Measurements from ENCODE around the gene PIEZO2.
"Not testable (repeated sequence)": the region's sequence is repeated elsewhere in the genome, so short reads cannot be mapped to it uniquely, and the experiment has no call there.

PIEZO2 gene

DNA sequence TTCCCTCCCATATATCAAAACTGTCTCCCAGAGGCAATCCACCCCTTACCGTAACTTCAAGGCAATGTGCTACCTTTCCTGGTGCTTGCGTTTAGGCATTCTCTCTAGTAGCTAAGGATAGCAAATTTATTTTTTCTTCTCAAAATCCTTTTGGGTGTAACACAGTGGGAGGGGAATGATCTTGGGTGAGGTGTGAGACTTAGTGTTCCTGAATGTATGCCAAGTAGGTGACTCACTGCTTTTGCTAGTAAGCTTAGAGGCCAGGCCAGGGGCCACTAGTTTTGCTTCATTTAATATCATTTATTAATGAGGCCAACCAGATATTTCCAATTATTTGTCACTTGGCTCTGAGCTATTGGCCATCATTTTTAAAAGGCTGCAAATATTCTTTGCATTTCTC is 488.1 kb downstream of the PIEZO2 start:
- no peaks in the 10 kb centered on the region for H3K27me3 ChIP-seq (ENCODE audit: control insufficient read depth, insufficient read depth, low read length)
- H3K4me3 ChIP-seq (ENCODE audit: low read length) = no peak overlapping the region
- no peaks in the 10 kb centered on the region for H3K9me3 ChIP-seq (ENCODE audit: control insufficient read depth, insufficient read depth, low read length)
- no peak overlapping the region for H3K27ac ChIP-seq (ENCODE audit: low read length)
- no peaks in the 10 kb centered on the region for H3K36me3 ChIP-seq (ENCODE audit: control insufficient read depth, insufficient read depth, low read length)
- no CpG with 5 or more reads among the region's 2 CpGs for WGBS (ENCODE audit: insufficient coverage, insufficient read length)
- no peak for DNase-seq (ENCODE audit: low read depth, low spot score)
- H3K4me1 ChIP-seq (ENCODE audit: control insufficient read depth, insufficient read depth, low read length) = no peaks in the 10 kb centered on the region; the same call in 1 of the 2 replicates

GRCh38 chr18:10660179-10660884 is 489.0 kb downstream of the PIEZO2 start:
- H3K27ac ChIP-seq (ENCODE audit: low read length) = no peak overlapping the region
- no peaks in the 10 kb centered on the region for H3K36me3 ChIP-seq (ENCODE audit: control insufficient read depth, insufficient read depth, low read length)
- no CpG with 5 or more reads among the region's 13 CpGs for WGBS (ENCODE audit: insufficient coverage, insufficient read length)
- no peaks in the 10 kb centered on the region for H3K4me1 ChIP-seq (ENCODE audit: control insufficient read depth, insufficient read depth, low read length)
- H3K9me3 ChIP-seq (ENCODE audit: control insufficient read depth, insufficient read depth, low read length) = no peaks in the 10 kb centered on the region
- no peaks in the 10 kb centered on the region for H3K27me3 ChIP-seq (ENCODE audit: control insufficient read depth, insufficient read depth, low read length)
- no peak overlapping the region for H3K4me3 ChIP-seq (ENCODE audit: low read length)
- no peak for DNase-seq (ENCODE audit: low read depth, low spot score)

DNA sequence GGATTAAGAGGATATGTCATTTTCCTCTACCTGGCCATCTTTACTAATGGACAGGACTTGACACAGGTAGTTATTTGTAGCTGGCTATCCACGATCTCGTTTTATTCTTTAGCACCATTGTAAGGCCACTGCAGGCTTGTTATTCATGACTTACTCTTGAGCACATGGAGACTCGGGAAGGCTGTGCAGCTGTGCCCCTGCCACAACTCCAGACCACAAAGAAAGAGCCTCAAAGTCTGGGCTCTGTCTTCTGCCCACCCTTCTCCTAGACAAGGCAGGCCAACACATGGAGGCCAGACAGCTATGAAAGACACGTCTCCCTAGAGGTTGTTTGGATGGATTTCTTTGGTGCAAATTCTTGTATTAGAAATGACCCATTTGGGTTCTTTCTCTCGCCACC is 489.8 kb downstream of the PIEZO2 start:
- Histone ChIP-seq H3K36me3 (ENCODE audit: control insufficient read depth, insufficient read depth, low read length) (no peaks in the 10 kb centered on the region), H3K4me3 (ENCODE audit: low read length) (no peak overlapping the region), H3K27me3 (ENCODE audit: control insufficient read depth, insufficient read depth, low read length) (no peaks in the 10 kb centered on the region), H3K27ac (ENCODE audit: low read length) (no peak overlapping the region), H3K4me1 (ENCODE audit: control insufficient read depth, insufficient read depth, low read length) (no peaks in the 10 kb centered on the region), H3K9me3 (ENCODE audit: control insufficient read depth, insufficient read depth, low read length) (no peaks in the 10 kb centered on the region)
- no CpG with 5 or more reads among the region's 5 CpGs for WGBS (ENCODE audit: insufficient coverage, insufficient read length)
- DNase-seq (ENCODE audit: low read depth, low spot score) = no peak

DNA sequence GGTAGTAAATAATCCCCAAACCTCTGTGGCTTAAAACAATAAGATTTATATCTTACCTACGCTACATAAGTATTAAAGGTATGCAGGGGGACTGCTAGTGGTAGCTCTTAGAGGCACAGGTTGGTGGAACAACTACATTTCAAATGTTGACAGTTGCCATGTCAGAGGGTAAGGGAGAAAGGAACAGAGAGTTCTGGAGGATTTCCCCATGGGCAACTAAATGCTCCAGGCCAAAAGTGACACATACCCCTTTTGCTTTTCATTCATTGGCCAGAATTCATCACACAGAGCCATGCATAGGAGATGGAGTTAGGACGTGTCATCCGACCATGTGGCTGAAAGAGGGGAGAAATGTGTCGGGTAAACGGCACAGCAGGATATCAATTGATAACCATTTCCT is 490.4 kb downstream of the PIEZO2 start:
- Histone ChIP-seq H3K27ac (ENCODE audit: low read length) (no peak overlapping the region), H3K36me3 (ENCODE audit: control insufficient read depth, insufficient read depth, low read length) (no peaks in the 10 kb centered on the region), H3K4me1 (ENCODE audit: control insufficient read depth, insufficient read depth, low read length) (no peaks in the 10 kb centered on the region), H3K9me3 (ENCODE audit: control insufficient read depth, insufficient read depth, low read length) (no peaks in the 10 kb centered on the region), H3K4me3 (ENCODE audit: low read length) (no peak overlapping the region), H3K27me3 (ENCODE audit: control insufficient read depth, insufficient read depth, low read length) (no peaks in the 10 kb centered on the region)
- WGBS (ENCODE audit: insufficient coverage, insufficient read length) = no CpG with 5 or more reads among the region's 5 CpGs
- DNase-seq (ENCODE audit: low read depth, low spot score) = no peak

DNA sequence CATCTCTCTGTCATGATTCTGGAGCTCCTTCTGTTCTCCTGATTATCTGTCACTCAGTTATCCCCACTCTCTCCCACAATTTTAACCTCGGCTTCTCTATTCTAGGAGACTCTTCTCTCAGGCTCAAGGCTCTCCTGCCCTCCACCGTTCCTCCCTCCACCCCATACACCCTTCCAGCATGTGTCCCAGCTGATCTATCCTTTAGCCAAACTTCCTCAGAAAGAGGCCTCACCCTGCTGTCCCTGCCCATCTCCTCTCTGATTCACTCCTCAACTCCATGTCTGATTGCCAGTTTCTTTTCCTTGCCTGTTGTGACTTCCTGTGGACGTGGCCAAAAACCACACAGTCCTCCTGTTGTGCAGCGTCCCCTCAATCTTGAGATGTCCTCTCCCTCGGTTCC is 505.4 kb downstream of the PIEZO2 start:
- not testable (repeated sequence) for H3K4me3 ChIP-seq (ENCODE audit: low read length); H3K4me1 ChIP-seq (ENCODE audit: control insufficient read depth, insufficient read depth, low read length); H3K36me3 ChIP-seq (ENCODE audit: control insufficient read depth, insufficient read depth, low read length); DNase-seq (ENCODE audit: low read depth, low spot score); H3K27ac ChIP-seq (ENCODE audit: low read length); H3K27me3 ChIP-seq (ENCODE audit: control insufficient read depth, insufficient read depth, low read length); H3K9me3 ChIP-seq (ENCODE audit: control insufficient read depth, insufficient read depth, low read length)
- no CpG with 5 or more reads among the region's 5 CpGs for WGBS (ENCODE audit: insufficient coverage, insufficient read length)

- WGBS (ENCODE audit: insufficient coverage, insufficient read length) = no CpG with 5 or more reads among the region's 5 CpGs
- not testable (repeated sequence) for H3K4me3 ChIP-seq (ENCODE audit: low read length); DNase-seq (ENCODE audit: low read depth, low spot score)
Observed at GRCh38 chr18:10642915-10643524, 506.3 kb downstream of the PIEZO2 start.

GRCh38 chr18:10638539-10638885 is 510.9 kb downstream of the PIEZO2 start:
- not testable (repeated sequence) for H3K4me3 ChIP-seq (ENCODE audit: low read length); H3K36me3 ChIP-seq (ENCODE audit: control insufficient read depth, insufficient read depth, low read length); H3K27me3 ChIP-seq (ENCODE audit: control insufficient read depth, insufficient read depth, low read length); DNase-seq (ENCODE audit: low read depth, low spot score); H3K4me1 ChIP-seq (ENCODE audit: control insufficient read depth, insufficient read depth, low read length); H3K27ac ChIP-seq (ENCODE audit: low read length); H3K9me3 ChIP-seq (ENCODE audit: control insufficient read depth, insufficient read depth, low read length)
- no CpG with 5 or more reads among the region's 6 CpGs for WGBS (ENCODE audit: insufficient coverage, insufficient read length)

More at GRCh38 chr18:10642915-10643524, 506.3 kb downstream of the PIEZO2 start:
- not testable (repeated sequence) for H3K27me3 ChIP-seq (ENCODE audit: control insufficient read depth, insufficient read depth, low read length); H3K27ac ChIP-seq (ENCODE audit: low read length); H3K4me1 ChIP-seq (ENCODE audit: control insufficient read depth, insufficient read depth, low read length); H3K36me3 ChIP-seq (ENCODE audit: control insufficient read depth, insufficient read depth, low read length); H3K9me3 ChIP-seq (ENCODE audit: control insufficient read depth, insufficient read depth, low read length)

DNA sequence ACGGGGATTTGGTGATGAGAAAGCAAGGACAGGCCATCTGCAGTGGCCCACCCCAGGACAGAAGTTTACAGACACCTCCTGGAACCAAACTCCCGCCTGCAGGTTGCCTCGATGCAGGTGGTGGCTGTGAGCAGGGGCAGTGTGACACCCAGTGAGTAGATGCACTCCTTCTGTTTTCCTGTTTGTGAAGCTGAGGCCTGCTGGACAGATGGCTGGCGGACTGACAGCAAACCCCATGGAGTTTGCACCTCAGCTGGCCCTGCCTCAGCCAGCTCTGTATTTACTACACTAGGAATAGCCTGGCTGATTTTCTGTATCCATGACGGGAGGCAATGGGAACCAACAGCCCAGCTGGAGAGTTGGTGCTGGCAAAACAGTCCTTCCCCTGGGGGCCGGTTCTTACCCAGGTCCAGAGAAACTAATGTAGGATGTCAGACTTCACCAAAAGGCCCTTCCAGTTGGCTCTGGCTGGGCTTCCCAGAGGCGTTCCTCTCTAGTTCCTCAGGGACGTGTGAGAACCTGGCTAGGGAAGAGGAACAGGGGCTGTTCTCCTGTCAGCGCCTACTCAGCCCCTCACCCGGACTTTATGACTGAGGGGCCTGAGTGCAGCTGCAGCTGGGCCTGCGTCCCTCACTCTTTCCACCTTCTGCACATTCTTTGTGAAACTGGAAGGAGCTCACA is 511.4 kb downstream of the PIEZO2 start:
- no CpG with 5 or more reads among the region's 11 CpGs for WGBS (ENCODE audit: insufficient coverage, insufficient read length)

DNA sequence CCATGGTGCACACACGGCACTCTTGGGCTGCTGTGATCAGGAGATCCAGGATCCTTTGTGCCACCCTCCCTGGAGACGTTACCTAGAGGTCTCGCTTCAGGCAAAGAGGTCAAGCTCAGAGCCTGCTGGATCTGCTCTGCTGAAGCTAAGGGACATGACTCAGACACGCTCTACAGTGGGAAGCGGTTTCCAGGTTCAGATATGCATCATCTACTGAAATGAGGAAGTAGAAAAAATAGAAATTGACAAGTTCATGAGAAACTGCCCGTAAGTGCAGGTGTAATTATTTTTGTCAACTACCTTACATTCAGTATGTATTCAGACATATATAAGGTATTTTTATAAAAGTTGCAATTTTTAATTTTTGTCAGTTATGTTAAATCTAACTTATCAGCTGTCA is 520.3 kb downstream of the PIEZO2 start:
- not testable (repeated sequence) for H3K27me3 ChIP-seq (ENCODE audit: control insufficient read depth, insufficient read depth, low read length); H3K27ac ChIP-seq (ENCODE audit: low read length); DNase-seq (ENCODE audit: low read depth, low spot score); H3K4me3 ChIP-seq (ENCODE audit: low read length); H3K9me3 ChIP-seq (ENCODE audit: control insufficient read depth, insufficient read depth, low read length); H3K36me3 ChIP-seq (ENCODE audit: control insufficient read depth, insufficient read depth, low read length); H3K4me1 ChIP-seq (ENCODE audit: control insufficient read depth, insufficient read depth, low read length)
- WGBS (ENCODE audit: insufficient coverage, insufficient read length) = no CpG with 5 or more reads among the region's 6 CpGs

More for the DNA sequence above, 511.4 kb downstream of the PIEZO2 start:
- not testable (repeated sequence) for H3K4me1 ChIP-seq (ENCODE audit: control insufficient read depth, insufficient read depth, low read length); H3K9me3 ChIP-seq (ENCODE audit: control insufficient read depth, insufficient read depth, low read length); H3K36me3 ChIP-seq (ENCODE audit: control insufficient read depth, insufficient read depth, low read length); DNase-seq (ENCODE audit: low read depth, low spot score); H3K27me3 ChIP-seq (ENCODE audit: control insufficient read depth, insufficient read depth, low read length); H3K27ac ChIP-seq (ENCODE audit: low read length); H3K4me3 ChIP-seq (ENCODE audit: low read length)

DNA sequence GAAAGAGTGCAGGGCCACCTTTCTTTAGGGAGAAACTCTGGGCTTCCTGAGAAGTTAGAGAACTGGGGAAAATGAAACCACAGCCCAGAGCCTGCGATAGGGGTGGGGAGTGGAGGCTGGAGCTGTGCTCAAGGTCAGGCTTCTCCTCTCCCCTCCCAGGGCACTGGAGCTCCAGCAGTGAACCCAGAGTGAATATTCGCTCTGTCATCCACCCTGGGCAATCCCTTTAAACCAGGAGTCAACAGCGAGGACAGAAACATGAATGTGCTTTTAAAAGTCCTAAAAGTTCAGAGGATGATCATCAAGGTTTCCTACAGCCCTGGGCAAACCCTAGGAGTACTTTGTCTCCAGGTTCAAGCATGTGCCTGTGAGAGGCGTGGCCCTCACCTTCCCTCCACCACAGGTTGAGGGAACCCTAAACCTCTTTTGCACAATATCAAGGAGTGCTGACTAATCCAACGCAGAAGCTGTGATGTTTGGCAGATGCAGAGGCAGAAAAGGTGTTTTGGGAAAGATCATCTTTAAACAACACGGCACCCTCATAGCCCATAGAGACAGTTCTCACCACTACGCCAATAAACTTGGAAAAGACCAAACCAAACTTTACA is 522.7 kb downstream of the PIEZO2 start:
- H3K27me3 ChIP-seq (ENCODE audit: control insufficient read depth, insufficient read depth, low read length); H3K4me3 ChIP-seq (ENCODE audit: low read length); H3K36me3 ChIP-seq (ENCODE audit: control insufficient read depth, insufficient read depth, low read length); H3K9me3 ChIP-seq (ENCODE audit: control insufficient read depth, insufficient read depth, low read length); DNase-seq (ENCODE audit: low read depth, low spot score); H3K4me1 ChIP-seq (ENCODE audit: control insufficient read depth, insufficient read depth, low read length); H3K27ac ChIP-seq (ENCODE audit: low read length): not testable (repeated sequence)
- no CpG with 5 or more reads among the region's 7 CpGs for WGBS (ENCODE audit: insufficient coverage, insufficient read length)

Measured in iPS DF 6.9 (cell line).